KMS-11 (cell line): ENCODE data around the gene OCRL.

Source experiments
- H2AFZ ChIP-seq: fragments of 200-600 bp; sonication (generic); 2 replicates; pipeline ENCODE4 v1.6.1; 2016; ENCODE audit warnings: antibody characterized with exemption, mixed run types, low read depth
- H3K27ac ChIP-seq: fragments of 200-600 bp; sonication (generic); 2 replicates; pipeline ENCODE4 v1.6.1; 2016; ENCODE audit warnings: mild to moderate bottlenecking, mixed run types
- H3K27me3 ChIP-seq: fragments of 200-600 bp; sonication (generic); 2 replicates; pipeline ENCODE4 v1.6.1; 2017; ENCODE audit warnings: mild to moderate bottlenecking, low read depth, mixed run types, moderate library complexity; ENCODE audit not compliant: insufficient read depth
- H3K36me3 ChIP-seq: fragments of 200-600 bp; sonication (generic); 2 replicates; pipeline ENCODE4 v1.6.1; 2017; ENCODE audit warnings: mild to moderate bottlenecking, mixed run types; ENCODE audit not compliant: insufficient read depth
- H3K4me1 ChIP-seq: fragments of 200-600 bp; sonication (generic); 2 replicates; pipeline ENCODE4 v1.6.1; 2016; ENCODE audit warnings: mild to moderate bottlenecking, low read depth, mixed run types; ENCODE audit not compliant: poor library complexity, severe bottlenecking
- H3K4me2 ChIP-seq: fragments of 200-600 bp; sonication (generic); 2 replicates; pipeline ENCODE4 v1.7.0; 2016; ENCODE audit warnings: mild to moderate bottlenecking, mixed run types
- H3K4me3 ChIP-seq: fragments of 200-600 bp; sonication (generic); IDR thresholded peaks from 2 replicates; pipeline ENCODE4 v1.6.1; 2017; ENCODE audit warnings: low read depth, low read length, mixed read lengths; ENCODE audit not compliant: insufficient read depth
- H3K79me2 ChIP-seq: fragments of 200-600 bp; sonication (generic); 2 replicates; pipeline ENCODE4 v1.6.1; 2016; ENCODE audit warnings: low read depth, mixed run types; ENCODE audit not compliant: insufficient read depth
- H3K9ac ChIP-seq: fragments of 200-600 bp; sonication (generic); 2 replicates; pipeline ENCODE4 v1.6.1; 2016; ENCODE audit warnings: mild to moderate bottlenecking, mixed run types
- H4K20me1 ChIP-seq: fragments of 200-600 bp; sonication (generic); 2 replicates; pipeline ENCODE4 v1.6.1; 2016; ENCODE audit warnings: mild to moderate bottlenecking, mixed run types; ENCODE audit not compliant: insufficient read depth
- CTCF ChIP-seq: fragments of 200-600 bp; sonication (generic); conservative IDR thresholded peaks from 2 replicates; pipeline ENCODE4 v1.6.1; 2017; ENCODE audit warnings: low read depth, mild to moderate bottlenecking, antibody characterized with exemption, low read length, moderate library complexity, mixed read lengths

The OCRL gene

GRCh38 chrX:129495900-129496299 is 44.2 kb upstream of the OCRL start:
- Histone ChIP-seq H3K4me2 (no peak overlapping the region), H3K27me3 (no peaks in the 10 kb centered on the region), H3K4me1 (no peaks in the 10 kb centered on the region), H4K20me1 (no peaks in the 10 kb centered on the region), H3K4me3 (no peak overlapping the region), H3K27ac (no peak overlapping the region), H3K79me2 (no peaks in the 10 kb centered on the region), H3K9ac (no peak overlapping the region), H2AFZ (no peak overlapping the region), H3K36me3 (no peaks in the 10 kb centered on the region)
- no peak for TF ChIP-seq CTCF

GRCh38 chrX:129496625-129497024 is 43.4 kb upstream of the OCRL start:
- Histone ChIP-seq H2AFZ (no peak overlapping the region), H3K27me3 (no peaks in the 10 kb centered on the region), H3K4me3 (no peak overlapping the region), H3K4me1 (no peaks in the 10 kb centered on the region), H3K4me2 (no peak overlapping the region), H3K27ac (no peak overlapping the region), H4K20me1 (no peaks in the 10 kb centered on the region), H3K36me3 (no peaks in the 10 kb centered on the region), H3K79me2 (no peaks in the 10 kb centered on the region), H3K9ac (no peak overlapping the region)
- TF ChIP-seq CTCF: no peak

- Histone ChIP-seq H2AFZ (no peak overlapping the region), H3K27ac (no peak overlapping the region), H3K36me3 (no peaks in the 10 kb centered on the region)
Measured at GRCh38 chrX:129497146-129497843, 42.8 kb upstream of the OCRL start.

GRCh38 chrX:129510331-129510730 is 29.7 kb upstream of the OCRL start:
- H3K79me2 ChIP-seq: no peaks in the 10 kb centered on the region
- no peak overlapping the region for H3K9ac ChIP-seq
- no peaks in the 10 kb centered on the region for H3K36me3 ChIP-seq
- H3K27me3 ChIP-seq: no peaks in the 10 kb centered on the region
- no peak overlapping the region for H3K4me2 ChIP-seq
- H2AFZ ChIP-seq: no peak overlapping the region
- TF ChIP-seq CTCF: no peak
- H3K4me3 ChIP-seq: no peak overlapping the region
- H4K20me1 ChIP-seq: no peaks in the 10 kb centered on the region
- no peaks in the 10 kb centered on the region for H3K4me1 ChIP-seq
- H3K27ac ChIP-seq: no peak overlapping the region

More at GRCh38 chrX:129497146-129497843, 42.8 kb upstream of the OCRL start:
- no peaks in the 10 kb centered on the region for H4K20me1 ChIP-seq
- H3K4me3 ChIP-seq: no peak overlapping the region
- H3K27me3 ChIP-seq: no peaks in the 10 kb centered on the region
- no peaks in the 10 kb centered on the region for H3K79me2 ChIP-seq
- H3K4me1 ChIP-seq: no peaks in the 10 kb centered on the region
- TF ChIP-seq CTCF: no peak
- no peak overlapping the region for H3K9ac ChIP-seq
- H3K4me2 ChIP-seq: no peak overlapping the region
